KMS-11 (cell line): ENCODE measurements around the gene LAMTOR5.
"Not testable (repeated sequence)": the region's sequence is repeated elsewhere in the genome, so short reads cannot be mapped to it uniquely, and the experiment has no call there.

Experiments used
- H2AFZ ChIP-seq: fragments of 200-600 bp; sonication (generic); 2 replicates; pipeline ENCODE4 v1.6.1; 2016; ENCODE audit warnings: antibody characterized with exemption, mixed run types, low read depth
- H3K27ac ChIP-seq: fragments of 200-600 bp; sonication (generic); 2 replicates; pipeline ENCODE4 v1.6.1; 2016; ENCODE audit warnings: mild to moderate bottlenecking, mixed run types
- H3K27me3 ChIP-seq: fragments of 200-600 bp; sonication (generic); 2 replicates; pipeline ENCODE4 v1.6.1; 2017; ENCODE audit warnings: mild to moderate bottlenecking, low read depth, mixed run types, moderate library complexity; ENCODE audit not compliant: insufficient read depth
- H3K36me3 ChIP-seq: fragments of 200-600 bp; sonication (generic); 2 replicates; pipeline ENCODE4 v1.6.1; 2017; ENCODE audit warnings: mild to moderate bottlenecking, mixed run types; ENCODE audit not compliant: insufficient read depth
- H3K4me1 ChIP-seq: fragments of 200-600 bp; sonication (generic); 2 replicates; pipeline ENCODE4 v1.6.1; 2016; ENCODE audit warnings: mild to moderate bottlenecking, low read depth, mixed run types; ENCODE audit not compliant: poor library complexity, severe bottlenecking
- H3K4me2 ChIP-seq: fragments of 200-600 bp; sonication (generic); 2 replicates; pipeline ENCODE4 v1.7.0; 2016; ENCODE audit warnings: mild to moderate bottlenecking, mixed run types
- H3K4me3 ChIP-seq: fragments of 200-600 bp; sonication (generic); IDR thresholded peaks from 2 replicates; pipeline ENCODE4 v1.6.1; 2017; ENCODE audit warnings: low read depth, low read length, mixed read lengths; ENCODE audit not compliant: insufficient read depth
- H3K79me2 ChIP-seq: fragments of 200-600 bp; sonication (generic); 2 replicates; pipeline ENCODE4 v1.6.1; 2016; ENCODE audit warnings: low read depth, mixed run types; ENCODE audit not compliant: insufficient read depth
- H3K9ac ChIP-seq: fragments of 200-600 bp; sonication (generic); 2 replicates; pipeline ENCODE4 v1.6.1; 2016; ENCODE audit warnings: mild to moderate bottlenecking, mixed run types
- H4K20me1 ChIP-seq: fragments of 200-600 bp; sonication (generic); 2 replicates; pipeline ENCODE4 v1.6.1; 2016; ENCODE audit warnings: mild to moderate bottlenecking, mixed run types; ENCODE audit not compliant: insufficient read depth
- CTCF ChIP-seq: fragments of 200-600 bp; sonication (generic); conservative IDR thresholded peaks from 2 replicates; pipeline ENCODE4 v1.6.1; 2017; ENCODE audit warnings: low read depth, mild to moderate bottlenecking, antibody characterized with exemption, low read length, moderate library complexity, mixed read lengths

The LAMTOR5 gene

GRCh38 chr1:110444561-110444960 lies 37.1 kb upstream of the LAMTOR5 start:
- Histone ChIP-seq H3K4me3 (no peak overlapping the region), H3K9ac (no peak overlapping the region), H4K20me1 (no peaks in the 10 kb centered on the region), H3K4me1 (no peaks in the 10 kb centered on the region), H3K27me3 (no peaks in the 10 kb centered on the region), H3K36me3 (no peaks in the 10 kb centered on the region), H2AFZ (no peak overlapping the region), H3K79me2 (no peaks in the 10 kb centered on the region), H3K4me2 (no peak overlapping the region), H3K27ac (no peak overlapping the region)
- no peak for TF ChIP-seq CTCF

- no peaks in the 10 kb centered on the region for H3K36me3 ChIP-seq
- no peak overlapping the region for H3K4me2 ChIP-seq
These were observed 36.0 kb upstream of the LAMTOR5 start for GRCh38 chr1:110443451-110443850.

GRCh38 chr1:110441888-110442287 lies 34.4 kb upstream of the LAMTOR5 start:
- Histone ChIP-seq H3K9ac (no peak overlapping the region), H3K79me2 (no peaks in the 10 kb centered on the region), H3K4me3 (no peak overlapping the region), H4K20me1 (no peaks in the 10 kb centered on the region), H3K27me3 (no peaks in the 10 kb centered on the region), H3K4me1 (no peaks in the 10 kb centered on the region), H3K4me2 (no peak overlapping the region), H3K36me3 (no peaks in the 10 kb centered on the region), H3K27ac (no peak overlapping the region), H2AFZ (no peak overlapping the region)
- TF ChIP-seq CTCF: no peak

More at GRCh38 chr1:110443451-110443850, 36.0 kb upstream of the LAMTOR5 start:
- Histone ChIP-seq H4K20me1 (no peaks in the 10 kb centered on the region), H3K79me2 (no peaks in the 10 kb centered on the region), H3K27me3 (no peaks in the 10 kb centered on the region), H3K9ac (no peak overlapping the region), H3K4me3 (no peak overlapping the region), H3K27ac (no peak overlapping the region), H3K4me1 (no peaks in the 10 kb centered on the region), H2AFZ (no peak overlapping the region)
- no peak for TF ChIP-seq CTCF

GRCh38 chr1:110440877-110441276 lies 33.4 kb upstream of the LAMTOR5 start:
- TF ChIP-seq CTCF: no peak
- no peak overlapping the region for H3K4me3 ChIP-seq
- H3K9ac ChIP-seq: no peak overlapping the region
- no peaks in the 10 kb centered on the region for H3K79me2 ChIP-seq
- no peaks in the 10 kb centered on the region for H3K4me1 ChIP-seq
- no peaks in the 10 kb centered on the region for H4K20me1 ChIP-seq
- no peaks in the 10 kb centered on the region for H3K27me3 ChIP-seq
- no peak overlapping the region for H2AFZ ChIP-seq
- no peaks in the 10 kb centered on the region for H3K36me3 ChIP-seq
- H3K27ac ChIP-seq: no peak overlapping the region
- H3K4me2 ChIP-seq: no peak overlapping the region

GRCh38 chr1:110439873-110440272 lies 32.4 kb upstream of the LAMTOR5 start:
- not testable (repeated sequence) for H2AFZ ChIP-seq, H3K27me3 ChIP-seq, H3K4me1 ChIP-seq, H4K20me1 ChIP-seq, H3K27ac ChIP-seq, H3K4me2 ChIP-seq, H3K9ac ChIP-seq, H3K4me3 ChIP-seq, H3K36me3 ChIP-seq, H3K79me2 ChIP-seq
